ENCODE data around the gene MCM3.

The MCM3 gene

DNA sequence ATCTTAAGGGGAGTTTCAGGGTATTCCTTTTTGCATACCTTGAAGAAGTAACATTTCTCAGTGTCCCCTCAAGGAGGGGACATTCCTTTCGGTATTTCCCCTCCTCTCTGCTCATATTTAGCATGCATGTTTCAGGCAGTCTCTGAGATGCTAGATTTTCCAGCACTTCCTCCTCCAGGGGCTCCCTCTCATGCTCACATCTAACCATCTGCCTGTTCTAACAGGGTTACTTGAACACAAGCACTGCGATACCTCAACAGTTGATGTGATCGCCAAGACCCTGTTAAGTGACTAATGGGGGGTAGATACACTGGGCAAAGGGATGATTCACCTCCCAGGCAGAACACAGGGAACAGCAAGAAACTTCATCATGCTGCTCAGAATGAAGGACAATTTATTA, 12.9 kb upstream of the MCM3 start:
- TF ChIP-seq L3MBTL2 (conservative IDR thresholded peaks at IDR 0.05) (no peak), FOXA1 (IDR thresholded peaks at IDR 0.05) (no peak), SUZ12 (IDR thresholded peaks at IDR 0.05) (no peak), HDGF (IDR thresholded peaks at IDR 0.05; ENCODE audit: borderline replicate concordance) (no peak), LEF1 (IDR thresholded peaks at IDR 0.05; ENCODE audit: borderline replicate concordance) (no peak), ARNT (IDR thresholded peaks at IDR 0.05) (no peak), FOXM1 (IDR thresholded peaks at IDR 0.05; ENCODE audit: borderline replicate concordance) (no peak), BHLHE40 (IDR thresholded peaks at IDR 0.05; ENCODE audit: borderline replicate concordance) (no peak)
- DNase-seq (ENCODE audit: extremely low spot score): no peak
- ChIA-PET CTCF (no interaction called here), POLR2A (no interaction called here)

DNA sequence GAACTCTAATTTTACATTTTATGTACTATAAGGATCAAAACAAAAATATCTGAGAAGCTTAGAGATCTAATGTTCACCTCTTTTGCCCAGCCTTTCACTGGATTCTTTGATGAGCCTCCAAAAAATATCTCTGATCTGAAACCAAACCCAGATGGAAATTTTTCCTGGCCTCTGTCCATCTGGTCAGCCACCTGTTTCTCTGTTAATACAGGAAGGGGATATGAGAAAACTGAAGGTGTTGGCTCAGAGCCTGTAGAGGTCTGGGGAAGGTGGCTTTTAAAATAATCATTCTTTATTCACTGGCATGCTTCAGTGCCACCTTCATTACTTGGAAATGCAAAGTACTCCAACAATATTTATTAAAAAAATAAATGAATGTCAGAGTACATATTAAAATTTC, 8.5 kb upstream of the MCM3 start:
- no peak for DNase-seq (ENCODE audit: extremely low spot score)
- no peak for TF ChIP-seq FOXM1 (IDR thresholded peaks at IDR 0.05; ENCODE audit: borderline replicate concordance)
- no peak for TF ChIP-seq BHLHE40 (IDR thresholded peaks at IDR 0.05; ENCODE audit: borderline replicate concordance)
- TF ChIP-seq SP1 (IDR thresholded peaks at IDR 0.05): no peak
- no peak for TF ChIP-seq ZNF384 (IDR thresholded peaks at IDR 0.05)
- ChIA-PET CTCF (no interaction called here), POLR2A (no interaction called here)

DNA sequence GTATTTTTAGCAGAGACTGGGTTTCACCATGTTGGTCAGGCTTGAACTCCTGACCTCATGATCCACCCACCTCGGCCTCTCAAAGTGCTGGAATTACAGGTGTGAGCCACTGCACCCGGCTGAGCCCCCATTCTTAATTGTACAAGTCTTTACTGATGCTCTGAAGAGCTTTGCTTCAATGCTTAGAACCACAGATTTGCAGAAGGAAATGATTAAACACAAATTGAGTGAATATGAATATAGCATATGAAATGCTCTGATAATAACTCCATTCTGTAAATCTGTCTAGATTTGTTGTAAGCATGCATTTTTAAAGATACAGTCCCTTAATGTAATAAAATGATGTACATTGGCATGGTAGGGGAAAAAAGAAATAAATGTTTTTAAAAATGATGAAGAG, 4.3 kb upstream of the MCM3 start:
- POLR2A ChIA-PET: no interaction called here
- DNase-seq (ENCODE audit: extremely low spot score): no peak
- TF ChIP-seq CTBP1 (IDR thresholded peaks at IDR 0.05; ENCODE audit: borderline replicate concordance) (no peak), BHLHE40 (IDR thresholded peaks at IDR 0.05; ENCODE audit: borderline replicate concordance) (no peak), SP1 (IDR thresholded peaks at IDR 0.05) (no peak), FOXM1 (IDR thresholded peaks at IDR 0.05; ENCODE audit: borderline replicate concordance) (no peak), ZNF384 (IDR thresholded peaks at IDR 0.05) (no peak), ELF4 (IDR thresholded peaks at IDR 0.05) (no peak), TARDBP (IDR thresholded peaks at IDR 0.05) (no peak), ARNT (IDR thresholded peaks at IDR 0.05) (no peak), FOXA1 (IDR thresholded peaks at IDR 0.05) (no peak), SUZ12 (IDR thresholded peaks at IDR 0.05) (no peak), L3MBTL2 (conservative IDR thresholded peaks at IDR 0.05) (no peak)
- CTCF ChIA-PET: no interaction called here

DNA sequence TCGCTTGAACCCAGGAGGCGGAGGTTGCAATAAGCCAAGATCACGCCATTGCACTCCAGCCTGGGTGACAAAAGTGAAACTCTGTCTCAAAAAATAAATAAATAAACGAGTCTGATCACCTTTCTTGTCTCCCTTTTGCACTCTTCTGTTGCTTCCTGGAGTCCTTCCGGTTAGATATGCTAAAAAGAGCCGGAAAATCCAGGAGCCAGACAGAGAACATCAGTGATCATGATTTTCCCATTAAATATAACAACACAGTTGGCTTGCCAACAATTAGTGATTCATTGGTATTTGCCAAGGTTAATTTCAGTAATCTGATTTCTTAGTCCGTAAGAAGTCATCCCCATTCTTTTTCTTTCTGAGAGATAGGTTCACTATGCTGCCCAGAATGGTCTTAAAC, 3.7 kb upstream of the MCM3 start:
- CTCF ChIA-PET: no interaction called here
- DNase-seq (ENCODE audit: extremely low spot score): no peak
- POLR2A ChIA-PET: no interaction called here
- TF ChIP-seq HDGF (IDR thresholded peaks at IDR 0.05; ENCODE audit: borderline replicate concordance) (no peak), LEF1 (IDR thresholded peaks at IDR 0.05; ENCODE audit: borderline replicate concordance) (no peak), SUZ12 (IDR thresholded peaks at IDR 0.05) (no peak), ARNT (IDR thresholded peaks at IDR 0.05) (no peak), L3MBTL2 (conservative IDR thresholded peaks at IDR 0.05) (no peak), BHLHE40 (IDR thresholded peaks at IDR 0.05; ENCODE audit: borderline replicate concordance) (no peak), FOXM1 (IDR thresholded peaks at IDR 0.05; ENCODE audit: borderline replicate concordance) (no peak), TARDBP (IDR thresholded peaks at IDR 0.05) (no peak)
- TF ChIP-seq, protein P1, sequence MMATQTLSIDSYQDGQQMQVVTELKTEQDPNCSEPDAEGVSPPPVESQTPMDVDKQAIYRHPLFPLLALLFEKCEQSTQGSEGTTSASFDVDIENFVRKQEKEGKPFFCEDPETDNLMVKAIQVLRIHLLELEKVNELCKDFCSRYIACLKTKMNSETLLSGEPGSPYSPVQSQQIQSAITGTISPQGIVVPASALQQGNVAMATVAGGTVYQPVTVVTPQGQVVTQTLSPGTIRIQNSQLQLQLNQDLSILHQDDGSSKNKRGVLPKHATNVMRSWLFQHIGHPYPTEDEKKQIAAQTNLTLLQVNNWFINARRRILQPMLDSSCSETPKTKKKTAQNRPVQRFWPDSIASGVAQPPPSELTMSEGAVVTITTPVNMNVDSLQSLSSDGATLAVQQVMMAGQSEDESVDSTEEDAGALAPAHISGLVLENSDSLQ (IDR thresholded peaks at IDR 0.05): no peak

DNA sequence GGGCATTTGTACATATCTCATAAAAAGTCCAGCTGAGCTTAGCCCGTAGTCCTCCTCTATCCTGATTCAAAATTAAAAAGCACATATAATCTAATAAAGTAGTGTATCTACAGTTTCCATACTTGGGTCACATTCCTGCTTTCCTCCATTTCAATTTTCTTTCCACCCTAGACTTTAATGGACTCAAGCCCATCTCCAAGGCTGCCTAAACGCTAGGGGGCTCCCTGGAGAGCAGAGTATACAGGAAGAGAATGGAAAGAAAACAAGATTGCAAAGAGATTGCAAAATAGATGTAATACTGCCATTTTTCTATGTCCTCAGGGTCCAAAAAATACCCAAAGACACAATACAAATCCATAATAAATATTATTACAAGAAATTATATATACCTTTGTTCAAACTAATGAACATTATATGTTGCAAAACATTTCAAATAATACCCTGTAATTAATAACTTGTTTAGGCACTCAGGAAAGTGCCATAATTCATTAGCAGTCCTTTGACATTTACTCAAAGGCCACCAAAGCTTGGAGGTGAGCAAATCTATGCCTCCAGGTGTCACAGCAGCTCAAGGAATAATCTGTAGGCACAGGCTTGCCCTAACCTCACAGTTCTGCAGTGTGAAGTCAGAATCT, 2.4 kb upstream of the MCM3 start:
- ChIA-PET CTCF (interaction anchor here (1.1 to 3.2 kb wide), 2 partner anchors 15 to 114 kb away, joined by 3 to 21 read pairs; no protein-coding TSS in a partner anchor), POLR2A (interaction anchor here (1.5 to 5.5 kb wide), 3 partner anchors 73 to 102 kb away, joined by 4 to 69 read pairs (median 17); partner anchors contain the start of gene PAQR8)
- peak; percentile 53 for DNase-seq (ENCODE audit: extremely low spot score)
- TF ChIP-seq, protein P1 (IDR thresholded peaks at IDR 0.05): 0 out of 2 replicates have a peak, but pooled peaks have one; percentile 15
- no peak for TF ChIP-seq L3MBTL2 (conservative IDR thresholded peaks at IDR 0.05)

DNA sequence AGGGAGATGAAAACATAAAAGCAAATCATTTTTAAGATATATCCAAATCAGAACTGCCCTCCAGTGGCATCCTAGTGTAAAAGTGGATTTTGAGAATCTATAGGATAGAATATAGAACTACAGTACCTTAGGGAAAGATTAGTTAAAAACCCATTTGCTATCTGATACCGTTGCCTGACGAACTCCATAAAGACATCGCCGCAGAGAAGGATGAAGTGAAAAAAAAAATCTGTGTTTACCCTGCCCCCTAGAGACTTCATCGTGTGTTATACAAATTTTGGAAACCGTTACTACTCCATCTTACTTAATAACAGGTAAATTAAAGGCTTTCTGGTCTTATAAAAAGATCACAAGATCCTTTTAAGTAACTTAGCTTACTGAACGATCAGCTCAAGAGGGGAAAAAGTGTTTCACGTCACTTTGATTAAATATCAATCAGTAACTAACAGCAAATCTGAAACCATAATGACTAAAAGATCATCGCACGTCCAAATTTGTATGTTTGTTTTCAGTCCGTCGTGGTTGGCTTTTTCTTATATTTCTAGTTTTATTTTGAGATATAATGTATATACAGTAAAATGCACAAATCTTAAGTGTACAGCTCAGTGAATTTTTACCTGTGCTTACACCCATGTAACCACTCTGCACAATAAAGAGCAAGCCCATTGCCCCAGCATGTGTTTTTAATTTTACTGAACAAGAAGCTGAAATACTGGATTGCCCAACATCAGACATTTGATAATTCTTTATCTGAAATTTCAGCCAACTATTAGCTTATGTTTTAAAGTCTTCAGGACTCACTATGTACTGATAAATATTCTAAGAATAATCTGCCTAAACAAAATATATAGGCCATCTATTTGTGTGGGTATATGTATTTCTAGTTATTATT, 881 bp upstream of the MCM3 start:
- no peak for TF ChIP-seq HDGF (IDR thresholded peaks at IDR 0.05; ENCODE audit: borderline replicate concordance)
- TF ChIP-seq SUZ12 (IDR thresholded peaks at IDR 0.05): no peak
- peak; percentile 89 for TF ChIP-seq ZNF384 (IDR thresholded peaks at IDR 0.05)
- POLR2A ChIA-PET: interaction anchor here (0.6 to 5.5 kb wide), 41 partner anchors 9 to 387 kb away, joined by 3 to 69 read pairs (median 4); partner anchors contain the start of genes EFHC1 and PAQR8
- CTCF ChIA-PET: interaction anchor here (0.6 to 3.2 kb wide), 10 partner anchors 17 to 122 kb away, joined by 3 to 21 read pairs (median 4); partner anchors contain the start of gene PAQR8
- peak; percentile 18 for DNase-seq (ENCODE audit: extremely low spot score)

DNA sequence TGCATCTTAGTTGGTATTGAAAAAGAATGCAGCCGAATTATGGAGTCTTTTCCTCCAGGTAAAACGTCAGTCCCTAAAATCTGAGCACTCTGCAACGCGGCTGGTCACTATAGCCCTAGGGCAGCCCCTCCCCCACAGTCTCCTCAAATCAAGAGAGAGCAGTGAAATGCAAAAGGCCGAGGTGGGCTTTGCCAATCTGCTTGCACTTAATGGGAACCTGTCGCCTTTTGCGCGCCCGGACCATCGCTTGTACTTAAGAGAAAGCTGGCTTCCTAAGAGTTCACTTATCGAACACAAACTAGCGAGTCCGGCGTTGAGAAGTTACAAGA, 447 bp downstream of the MCM3 start:
- POLR2A ChIA-PET: interaction anchor here (1.0 to 5.5 kb wide), 17 partner anchors 10 to 116 kb away, joined by 3 to 69 read pairs (median 5); partner anchors contain the start of gene PAQR8
- CTCF ChIA-PET: interaction anchor here (1.0 kb wide), 1 partner anchor 68 kb away, joined by 3 read pairs; no protein-coding TSS in a partner anchor
- no peak for TF ChIP-seq FOXA1 (IDR thresholded peaks at IDR 0.05)
- TF ChIP-seq HDGF (IDR thresholded peaks at IDR 0.05; ENCODE audit: borderline replicate concordance): no peak
- 0 out of 2 replicates have a peak, but pooled peaks have one; percentile 10 for TF ChIP-seq NFRKB (IDR thresholded peaks at IDR 0.05)
- DNase-seq (ENCODE audit: extremely low spot score): peak; percentile 38

All from HEK293T (cell line).